Neuronal stem cell (in vitro differentiated cells): ENCODE results near the gene SMARCD3.

Experiments
- DNase-seq: peaks from one replicate; pipeline ENCODE4 v3.0.0-alpha.2; 2013; ENCODE audit warnings: low spot score
- H2AFZ ChIP-seq: one replicate; pipeline ENCODE4 v1.6.1; 2013; ENCODE audit warnings: mild to moderate bottlenecking, low read length, inconsistent platforms
- H2AK5ac ChIP-seq: 2 replicates; pipeline ENCODE4 v1.6.1; 2013; ENCODE audit warnings: low read depth, mild to moderate bottlenecking, inconsistent platforms, low read length, moderate library complexity, mixed read lengths
- H2BK120ac ChIP-seq: 2 replicates; pipeline ENCODE4 v1.6.1; 2013; ENCODE audit warnings: low read depth, mild to moderate bottlenecking, inconsistent platforms, low read length, moderate library complexity, mixed read lengths
- H2BK12ac ChIP-seq: one replicate; pipeline ENCODE4 v1.6.1; 2013; ENCODE audit warnings: low read length, inconsistent platforms
- H2BK15ac ChIP-seq: 2 replicates; pipeline ENCODE4 v1.6.1; 2013; ENCODE audit warnings: mild to moderate bottlenecking, low read length, inconsistent platforms, mixed read lengths
- H2BK5ac ChIP-seq: one replicate; pipeline ENCODE4 v1.6.1; 2013; ENCODE audit warnings: inconsistent platforms, mild to moderate bottlenecking, low read length, moderate library complexity
- H3K14ac ChIP-seq: one replicate; pipeline ENCODE4 v1.6.1; 2013; ENCODE audit warnings: low read length, inconsistent platforms
- H3K18ac ChIP-seq: 2 replicates; pipeline ENCODE4 v1.6.1; 2013; ENCODE audit warnings: low read length, inconsistent platforms
- H3K23ac ChIP-seq: 2 replicates; pipeline ENCODE4 v1.6.1; 2013; ENCODE audit warnings: low read depth, mild to moderate bottlenecking, mixed read lengths, low read length, inconsistent platforms; ENCODE audit not compliant: poor library complexity
- H3K27ac ChIP-seq: replicated peaks from 3 replicates; pipeline ENCODE4 v1.5.1; 2013; ENCODE audit warnings: low read length, inconsistent platforms
- H3K27me3 ChIP-seq, 3 experiments: 2 replicates each; pipeline ENCODE4 v1.6.1; 2013; ENCODE audit warnings: low read length in 3 of 3, mild to moderate bottlenecking in 2 of 3, inconsistent platforms in 1 of 3, low read depth in 1 of 3, mixed read lengths in 1 of 3, moderate library complexity in 1 of 3; ENCODE audit not compliant: control insufficient read depth in 3 of 3, insufficient read depth in 3 of 3
- H3K36me3 ChIP-seq, 2 donors: replicated peaks in 1 of 2; 2 replicates each; pipeline ENCODE4 v1.6.1; 2013; ENCODE audit warnings: low read length in 2 of 2; ENCODE audit not compliant: control insufficient read depth in 2 of 2, insufficient read depth in 2 of 2
- H3K4ac ChIP-seq: 2 replicates; pipeline ENCODE4 v1.6.1; 2013; ENCODE audit warnings: inconsistent platforms, mild to moderate bottlenecking, low read length, moderate library complexity
- H3K4me1 ChIP-seq, 2 donors: 1 replicate in 1 of 2; 2 replicates in 1 of 2; pipeline ENCODE4 v1.6.1; 2013; ENCODE audit warnings: low read length in 2 of 2, low read depth in 1 of 2; ENCODE audit not compliant: control insufficient read depth in 2 of 2, insufficient read depth in 1 of 2
- H3K4me2 ChIP-seq: one replicate; pipeline ENCODE4 v1.6.1; 2013; ENCODE audit warnings: mild to moderate bottlenecking, low read length, inconsistent platforms; ENCODE audit not compliant: insufficient read depth, poor library complexity, severe bottlenecking
- H3K4me3 ChIP-seq, 2 donors: 2 replicates each; pipeline ENCODE4 v1.5.1; 2013; ENCODE audit warnings: low read length in 2 of 2, mild to moderate bottlenecking in 2 of 2, inconsistent platforms in 1 of 2, moderate library complexity in 1 of 2
- H3K79me1 ChIP-seq: one replicate; pipeline ENCODE4 v1.6.1; 2013; ENCODE audit warnings: low read depth, mild to moderate bottlenecking, inconsistent platforms, low read length, moderate library complexity
- H3K9ac ChIP-seq: one replicate; pipeline ENCODE4 v1.6.1; 2013; ENCODE audit warnings: mild to moderate bottlenecking, low read depth, low read length, inconsistent platforms; ENCODE audit not compliant: poor library complexity
- H3K9me3 ChIP-seq, 2 donors: replicated peaks in 1 of 2; 2 replicates each; pipeline versions ENCODE3 to v1.6.1; 2013; ENCODE audit warnings: low read length in 2 of 2, mild to moderate bottlenecking in 2 of 2, inconsistent platforms in 1 of 2, low read depth in 1 of 2, mixed read lengths in 1 of 2, moderate library complexity in 1 of 2; ENCODE audit not compliant: control insufficient read depth in 2 of 2, insufficient read depth in 1 of 2
- H4K8ac ChIP-seq: one replicate; pipeline ENCODE4 v1.6.1; 2013; ENCODE audit warnings: low read depth, mild to moderate bottlenecking, inconsistent platforms, low read length, moderate library complexity
- H4K91ac ChIP-seq: one replicate; pipeline ENCODE4 v1.6.1; 2013; ENCODE audit warnings: low read length, low read depth, mild to moderate bottlenecking, inconsistent platforms; ENCODE audit not compliant: poor library complexity
- WGBS, 2 donors: extraction: QIAGEN DNeasy Blood & Tissue Kit; methylation state at CpG; one replicate each; pipeline ENCODE4 v1.1.7; 2013; ENCODE audit warnings: missing lambda C conversion rate in 2 of 2, mixed read lengths in 1 of 2; ENCODE audit not compliant: insufficient read length in 2 of 2, insufficient replicate concordance in 1 of 2; ENCODE audit errors: extremely low coverage in 2 of 2; 5-methylcytosine and 5-hydroxymethylcytosine counted together

The SMARCD3 gene

DNA sequence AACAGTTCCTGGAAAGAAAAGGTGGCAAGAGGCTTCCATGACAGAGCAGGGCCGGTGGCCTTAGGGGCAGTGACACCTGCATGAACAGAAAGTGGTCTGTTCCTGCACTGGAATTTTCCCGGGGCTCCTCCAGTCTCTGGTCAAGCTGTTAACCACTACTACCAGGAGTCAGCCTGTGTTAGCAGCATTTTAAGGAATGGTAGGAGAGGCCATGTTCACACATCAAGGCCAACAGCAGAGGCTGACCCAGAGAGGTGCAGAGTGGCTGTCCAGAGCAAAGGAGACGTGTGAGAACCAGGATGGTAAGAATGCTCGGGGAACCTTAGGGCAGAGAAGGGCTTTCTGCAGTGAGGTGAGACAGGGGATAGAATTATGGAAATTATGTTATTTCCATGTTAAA lies 46.7 kb downstream of the SMARCD3 start:
- no peak for DNase-seq
- Histone ChIP-seq H3K27ac (no peak overlapping the region), H2BK120ac (no peak overlapping the region), H4K91ac (no peak overlapping the region), H3K9me3 (no peaks in the 10 kb centered on the region), H3K4me3 (no peak overlapping the region), H3K79me1 (no peaks in the 10 kb centered on the region), H3K4ac (no peak overlapping the region), H3K9ac (no peak overlapping the region), H2AK5ac (no peak overlapping the region), H3K4me1 (peaks cover 2 to 11% of the 10 kb centered on the region in 2 donors), H3K27me3 (peaks cover 0 to 83% (median 0%) of the 10 kb centered on the region in 3 experiments), H2BK5ac (no peak overlapping the region), H3K23ac (no peak overlapping the region), H3K14ac (no peak overlapping the region), H3K4me2 (no peak overlapping the region), H4K8ac (no peak overlapping the region), H2AFZ (no peak overlapping the region), H2BK12ac (no peak overlapping the region), H3K18ac (no peak overlapping the region), H2BK15ac (no peak overlapping the region), H3K36me3 (no peaks in the 10 kb centered on the region)
- no CpG with 5 or more reads among the region's 4 CpGs for WGBS, 2 donors

DNA sequence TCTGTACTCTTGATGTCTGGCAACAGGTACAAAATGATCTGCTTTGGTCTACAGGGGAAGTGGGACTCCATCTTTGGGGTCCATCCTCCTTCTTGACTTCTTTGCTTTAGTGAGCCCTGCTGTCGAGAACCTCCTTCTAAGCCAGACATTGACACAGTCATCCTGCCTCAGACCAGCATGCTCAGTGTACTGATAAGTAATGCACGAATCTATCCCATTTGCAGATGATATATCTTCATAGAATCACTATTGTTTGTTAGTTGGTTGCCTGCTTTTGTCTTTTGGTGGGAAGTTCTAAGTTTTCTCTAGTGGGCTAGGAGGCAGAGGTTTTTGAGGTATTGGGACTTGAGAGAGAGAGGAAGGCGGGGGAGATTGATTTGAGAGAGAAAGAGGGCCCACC lies 47.1 kb downstream of the SMARCD3 start:
- Histone ChIP-seq H3K36me3 (no peaks in the 10 kb centered on the region), H2AFZ (no peak overlapping the region), H3K23ac (no peak overlapping the region), H2BK5ac (no peak overlapping the region), H2BK15ac (no peak overlapping the region), H3K18ac (no peak overlapping the region), H3K14ac (no peak overlapping the region), H4K8ac (no peak overlapping the region), H3K4me3 (no peak overlapping the region), H3K9me3 (no peaks in the 10 kb centered on the region), H3K79me1 (no peaks in the 10 kb centered on the region), H3K9ac (no peak overlapping the region), H3K27ac (no peak overlapping the region), H3K4me2 (no peak overlapping the region), H3K27me3 (peaks cover 0 to 85% (median 0%) of the 10 kb centered on the region in 3 experiments), H2AK5ac (no peak overlapping the region), H4K91ac (no peak overlapping the region), H3K4me1 (peaks cover 2 to 11% of the 10 kb centered on the region in 2 donors), H2BK120ac (no peak overlapping the region), H2BK12ac (no peak overlapping the region), H3K4ac (no peak overlapping the region)
- 100% methylated on average over 1 of the region's 3 CpGs; no CpG with 5 or more reads in 1 of the 2 donors for WGBS, 2 donors
- DNase-seq, result no peak

DNA sequence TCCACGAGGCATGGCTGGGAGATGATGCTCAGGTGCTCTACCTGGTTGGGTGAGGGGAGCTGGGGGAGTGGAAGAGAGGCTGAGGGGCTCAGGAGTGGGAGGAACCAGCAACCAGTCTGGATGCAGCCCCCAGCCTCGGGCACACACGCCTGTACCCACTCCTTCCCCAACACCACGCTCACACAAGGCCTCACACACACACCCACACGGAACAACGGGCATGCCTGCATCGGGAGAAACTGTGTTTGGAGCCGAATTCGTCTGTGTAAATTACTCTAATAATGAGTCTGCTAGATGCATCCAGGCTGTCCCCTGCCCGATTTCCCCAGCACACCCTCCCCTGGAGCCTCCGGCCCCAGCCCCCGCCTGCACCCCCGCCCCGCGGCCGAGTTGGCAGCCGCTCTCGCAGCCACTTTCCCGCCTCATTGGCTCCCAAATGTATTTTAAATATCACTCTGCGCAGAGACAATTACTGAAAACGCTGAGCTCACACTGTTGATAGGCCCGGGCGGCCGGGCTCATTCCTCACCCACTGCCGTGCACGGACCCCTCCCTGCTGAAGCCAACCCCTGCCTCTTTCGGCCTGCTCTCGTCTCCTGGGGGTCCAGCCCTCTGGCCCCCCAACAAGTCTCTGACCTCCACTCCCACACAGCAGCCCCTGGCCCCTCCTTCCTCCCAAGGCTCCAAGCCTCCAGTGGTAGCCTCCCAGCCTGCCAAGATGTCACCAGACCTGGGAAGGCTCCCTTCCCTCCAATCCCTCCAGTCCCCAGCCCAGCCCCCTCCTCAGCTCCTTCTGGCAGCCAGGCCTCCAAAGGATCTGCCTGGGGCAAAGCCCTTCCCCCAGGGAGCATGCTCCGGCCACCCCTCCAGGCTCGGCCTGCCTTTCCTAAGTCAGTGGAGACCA lies 49.3 kb downstream of the SMARCD3 start:
- peak overlapping the region; percentile 11 for H3K27ac ChIP-seq
- peak overlapping the region; percentile 69 for H2BK15ac ChIP-seq
- H3K4me1 ChIP-seq, result peaks cover 2 to 13% of the 10 kb centered on the region in 2 donors
- H3K18ac ChIP-seq, result peak overlapping the region; percentile 91
- peak overlapping the region; percentile 64 for H4K91ac ChIP-seq
- peaks cover 0 to 86% (median 0%) of the 10 kb centered on the region in 3 experiments for H3K27me3 ChIP-seq
- no peaks in the 10 kb centered on the region for H3K79me1 ChIP-seq
- peak overlapping the region; percentile 87 for H2AFZ ChIP-seq
- WGBS, 2 donors, result no CpG with 5 or more reads among the region's 30 CpGs
- no peak overlapping the region for H3K14ac ChIP-seq
- H4K8ac ChIP-seq, result peak overlapping the region; percentile 56
- H3K4me2 ChIP-seq, result no peak overlapping the region
- DNase-seq, result no peak
- peak overlapping the region; percentile 54 for H2BK5ac ChIP-seq
- peak overlapping the region; percentile 27 for H3K23ac ChIP-seq
- peak overlapping the region; percentile 4 for H3K4ac ChIP-seq
- no peaks in the 10 kb centered on the region for H3K36me3 ChIP-seq
- no peaks in the 10 kb centered on the region for H3K9me3 ChIP-seq
- no peak overlapping the region for H3K9ac ChIP-seq
- H2BK120ac ChIP-seq, result no peak overlapping the region
- H2AK5ac ChIP-seq, result peak overlapping the region; percentile 23
- H3K4me3 ChIP-seq, result no peak overlapping the region
- H2BK12ac ChIP-seq, result peak overlapping the region; percentile 46

DNA sequence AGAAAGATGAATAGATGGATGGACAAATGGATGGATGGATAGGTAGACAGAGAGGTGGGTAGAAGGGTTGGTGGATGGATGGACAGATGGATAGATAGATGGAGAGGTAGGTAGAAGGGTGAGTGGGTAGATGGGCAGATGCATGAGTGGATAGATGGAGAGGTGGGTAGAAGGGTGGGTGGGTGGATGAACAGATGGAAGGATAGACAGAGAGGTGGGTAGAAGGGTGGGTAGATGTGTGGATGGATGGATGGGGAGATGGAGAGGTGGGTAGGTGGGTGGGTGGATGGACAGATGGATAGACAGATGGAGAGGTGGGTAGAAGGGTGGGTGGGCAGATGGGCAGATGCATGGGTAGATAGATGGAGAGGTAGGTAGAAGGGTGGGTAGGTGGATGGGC lies 50.6 kb downstream of the SMARCD3 start:
- H3K4me2 ChIP-seq, result no peak overlapping the region
- no peak overlapping the region for H2AFZ ChIP-seq
- no peak overlapping the region for H3K27ac ChIP-seq
- DNase-seq, result no peak
- H4K91ac ChIP-seq, result no peak overlapping the region
- H3K4me1 ChIP-seq, result peaks cover 2 to 13% of the 10 kb centered on the region in 2 donors
- no peak overlapping the region for H4K8ac ChIP-seq
- no peak overlapping the region for H3K9ac ChIP-seq
- no peaks in the 10 kb centered on the region for H3K36me3 ChIP-seq
- H3K4me3 ChIP-seq, result no peak overlapping the region
- no peak overlapping the region for H2BK12ac ChIP-seq
- H2BK120ac ChIP-seq, result no peak overlapping the region
- no peak overlapping the region for H3K23ac ChIP-seq
- H3K4ac ChIP-seq, result no peak overlapping the region
- H2AK5ac ChIP-seq, result no peak overlapping the region
- no peaks in the 10 kb centered on the region for H3K9me3 ChIP-seq
- H3K18ac ChIP-seq, result no peak overlapping the region
- no peak overlapping the region for H2BK5ac ChIP-seq
- H3K79me1 ChIP-seq, result no peaks in the 10 kb centered on the region
- no peak overlapping the region for H3K14ac ChIP-seq
- H2BK15ac ChIP-seq, result no peak overlapping the region
- H3K27me3 ChIP-seq, result peaks cover 0 to 90% (median 0%) of the 10 kb centered on the region in 3 experiments
